HG03064 (cell line): ENCODE measurements around the gene NPAS3.

Source experiments
- ATAC-seq: cut with Tn5 transposase; IDR thresholded peaks from one replicate; pipeline ENCODE4 v1.9.1; 2021; ENCODE audit warnings: low read depth; ENCODE audit not compliant: unreplicated experiment

NPAS3 gene

GRCh38 chr14:33679461-33680225 is 741.0 kb downstream of the NPAS3 start:
- ATAC-seq, result no peak

GRCh38 chr14:33680873-33681272 is 742.2 kb downstream of the NPAS3 start:
- no peak for ATAC-seq

DNA sequence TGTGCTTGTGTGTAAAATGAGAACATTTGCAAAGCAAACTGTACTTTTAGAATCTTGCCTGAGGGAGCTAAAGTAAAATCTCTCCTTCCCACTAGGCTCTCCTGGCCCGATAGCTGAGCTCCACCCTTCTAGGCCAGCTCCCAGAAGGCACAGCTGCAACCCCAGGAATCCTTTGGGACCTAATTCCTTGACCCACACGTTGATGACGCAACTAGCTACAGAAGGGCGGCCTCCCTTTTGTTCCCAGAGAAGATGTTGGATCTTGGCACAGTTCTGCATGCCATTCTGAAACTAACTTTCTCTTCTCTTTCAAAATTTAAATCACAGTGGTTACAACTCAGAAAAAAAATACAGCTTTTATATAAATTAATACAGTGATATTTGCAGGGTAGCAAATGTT is 744.1 kb downstream of the NPAS3 start:
- no peak for ATAC-seq

DNA sequence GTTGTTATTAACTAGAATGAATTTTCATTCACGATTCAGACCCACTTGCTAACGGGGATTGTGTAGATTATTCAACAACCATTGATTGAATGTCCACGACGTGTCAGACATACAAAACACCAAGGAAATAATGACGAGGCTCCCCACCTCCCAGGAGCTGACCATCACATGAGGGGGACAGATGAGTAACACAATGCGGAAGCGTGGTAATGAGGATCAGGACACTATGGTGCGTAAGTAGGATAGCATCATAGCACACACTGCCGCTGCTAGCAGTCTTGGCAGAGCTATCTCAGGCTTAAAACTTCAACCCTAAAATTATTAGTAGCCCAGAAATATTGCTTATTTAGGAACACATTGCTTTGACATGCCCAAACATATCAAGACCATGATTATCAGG is 746.3 kb downstream of the NPAS3 start:
- no peak for ATAC-seq

DNA sequence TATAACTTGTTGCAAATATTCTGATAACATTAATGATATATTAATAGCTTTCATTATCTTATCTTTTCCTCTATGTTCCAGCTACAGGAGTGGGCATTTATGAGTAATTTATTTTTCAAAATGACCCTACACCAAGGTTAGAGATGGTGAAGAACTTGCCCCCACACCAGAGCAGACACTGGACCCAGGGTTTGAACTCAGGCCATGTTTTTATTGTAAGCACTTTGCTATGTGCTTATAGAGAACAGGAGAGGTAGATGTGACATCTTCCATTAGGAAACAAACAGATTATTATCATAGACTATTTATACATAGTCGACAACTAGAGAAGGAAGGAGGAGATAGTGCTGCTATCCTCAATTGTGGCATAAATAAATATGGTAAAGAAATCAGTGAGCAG is 747.0 kb downstream of the NPAS3 start:
- no peak for ATAC-seq

GRCh38 chr14:33686218-33686617 is 747.5 kb downstream of the NPAS3 start:
- ATAC-seq, result no peak

DNA sequence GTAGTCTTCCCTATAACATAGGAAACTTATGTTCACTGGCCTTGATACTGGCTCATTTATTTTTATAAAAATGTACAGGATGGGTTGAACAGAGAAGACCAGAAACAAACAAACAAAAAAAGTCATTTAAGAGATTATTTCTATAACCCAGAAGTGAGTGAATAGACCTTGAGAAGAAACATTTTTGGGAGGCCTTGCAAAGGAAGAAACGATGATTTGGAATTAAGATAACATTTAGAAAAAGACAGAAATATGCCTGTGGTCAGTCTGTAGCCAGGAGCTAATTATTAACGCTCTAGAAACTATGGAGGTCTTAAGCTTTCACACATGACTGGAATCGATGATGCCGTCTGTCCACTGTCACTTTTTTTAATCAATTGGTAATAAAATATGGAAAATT is 748.2 kb downstream of the NPAS3 start:
- ATAC-seq, result no peak

DNA sequence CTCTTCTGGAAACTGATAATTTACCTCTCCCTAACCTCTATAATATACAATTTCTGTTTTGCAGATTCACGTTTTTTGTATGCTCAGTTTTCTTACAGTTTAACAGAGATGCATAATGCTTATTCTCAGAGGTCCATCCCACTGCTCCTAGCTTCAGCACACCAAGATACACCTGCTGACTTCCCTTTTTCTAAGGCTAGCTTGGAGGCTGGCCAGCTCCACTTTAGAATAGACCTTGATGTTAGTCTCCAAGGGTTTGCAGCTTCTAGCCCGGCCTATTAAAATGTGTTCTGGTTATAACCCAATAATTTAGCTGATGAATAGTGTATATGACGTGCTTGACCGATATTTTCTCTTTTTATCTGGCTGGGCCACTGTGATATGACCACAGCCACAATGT is 751.0 kb downstream of the NPAS3 start:
- no peak for ATAC-seq

GRCh38 chr14:33691907-33692306 is 753.2 kb downstream of the NPAS3 start:
- no peak for ATAC-seq

DNA sequence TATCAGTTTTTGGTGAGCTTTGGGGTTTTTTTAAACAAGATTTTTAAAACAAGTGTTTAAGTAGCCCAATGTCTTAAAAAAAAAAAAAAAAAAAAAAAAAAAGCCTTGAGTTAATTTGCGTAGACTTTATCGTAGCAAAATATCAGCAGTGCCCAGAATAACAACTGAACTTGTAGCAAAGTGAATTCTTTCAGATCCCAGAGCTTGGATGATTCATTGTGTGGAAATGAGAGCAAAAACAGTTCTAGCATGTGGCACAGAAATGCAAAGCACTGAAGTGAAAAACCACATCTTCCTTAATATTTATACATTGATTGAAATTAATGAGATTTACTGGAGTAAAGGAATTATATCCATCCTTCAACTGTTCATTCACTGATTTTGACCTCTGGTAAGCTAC is 754.1 kb downstream of the NPAS3 start:
- no peak for ATAC-seq

- ATAC-seq, result no peak
These were observed 754.6 kb downstream of the NPAS3 start for GRCh38 chr14:33693237-33693636.

DNA sequence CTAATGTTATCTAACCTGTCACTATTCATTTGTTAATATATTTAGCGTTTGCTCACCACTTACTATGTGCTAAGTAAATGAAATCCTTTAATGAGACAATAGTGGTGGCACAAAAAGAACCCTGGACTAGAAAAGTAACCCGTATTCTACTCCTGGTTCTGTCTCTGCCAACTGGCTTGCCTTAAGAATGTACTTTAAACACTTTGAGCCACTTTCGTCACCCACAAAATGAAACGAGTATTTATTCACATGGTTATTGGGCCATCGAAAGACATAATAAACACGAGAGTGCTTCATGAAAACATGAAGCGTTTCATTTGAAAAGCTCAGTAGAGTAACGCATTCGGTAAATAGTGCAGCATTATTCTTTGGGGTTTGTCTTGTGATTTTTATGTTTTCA is 757.5 kb downstream of the NPAS3 start:
- ATAC-seq, result no peak

DNA sequence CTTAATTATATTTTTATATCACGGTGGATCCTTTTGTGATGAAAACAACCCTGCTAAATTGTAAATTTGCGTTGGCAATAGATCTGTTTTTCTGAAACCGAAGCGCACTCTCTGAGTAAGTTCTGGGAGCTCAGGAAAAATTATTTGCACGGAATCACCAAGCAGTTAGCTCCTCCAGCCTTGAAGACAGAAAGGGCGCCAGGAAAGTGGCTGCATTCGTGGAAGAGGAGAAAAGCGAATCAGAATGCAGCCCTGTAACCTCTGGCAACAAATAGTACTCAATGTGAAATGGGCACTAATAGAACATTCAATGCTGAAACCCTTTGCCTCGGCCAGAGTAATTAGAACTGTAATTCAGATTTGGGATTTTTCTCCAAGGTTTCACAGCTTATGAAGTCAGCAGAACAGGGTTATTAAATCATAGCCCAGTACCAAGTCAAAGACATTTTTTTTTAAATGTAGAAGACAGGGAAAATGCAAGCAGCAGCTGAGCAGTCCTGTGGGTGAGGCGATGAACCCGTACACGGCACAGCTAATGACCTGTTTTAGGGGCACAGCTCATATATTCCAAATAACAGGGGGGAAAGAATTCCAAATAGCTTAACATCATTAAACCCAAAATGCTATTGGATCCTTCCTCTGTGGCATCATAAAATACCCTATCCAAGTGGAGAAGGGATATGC is 760.8 kb downstream of the NPAS3 start:
- no peak for ATAC-seq

DNA sequence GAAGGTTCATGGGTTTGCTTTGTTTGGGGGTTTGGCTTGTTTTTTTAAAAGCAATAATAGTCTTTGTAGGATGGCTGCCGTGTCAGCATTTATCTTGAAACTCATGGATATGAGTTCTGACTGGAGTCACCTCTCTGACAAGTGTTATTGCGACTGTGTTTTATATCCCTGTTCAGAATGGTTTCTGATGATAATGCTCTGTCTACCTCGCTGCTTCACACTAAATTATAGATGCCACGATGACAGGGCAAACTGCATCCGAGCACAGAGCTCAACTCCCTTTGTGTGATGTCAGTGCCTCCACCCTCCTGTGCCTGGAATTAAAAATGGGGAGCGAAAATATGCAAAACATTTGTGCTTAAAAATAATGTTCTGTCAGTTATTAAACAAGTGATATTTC is 761.4 kb downstream of the NPAS3 start:
- ATAC-seq, result no peak

DNA sequence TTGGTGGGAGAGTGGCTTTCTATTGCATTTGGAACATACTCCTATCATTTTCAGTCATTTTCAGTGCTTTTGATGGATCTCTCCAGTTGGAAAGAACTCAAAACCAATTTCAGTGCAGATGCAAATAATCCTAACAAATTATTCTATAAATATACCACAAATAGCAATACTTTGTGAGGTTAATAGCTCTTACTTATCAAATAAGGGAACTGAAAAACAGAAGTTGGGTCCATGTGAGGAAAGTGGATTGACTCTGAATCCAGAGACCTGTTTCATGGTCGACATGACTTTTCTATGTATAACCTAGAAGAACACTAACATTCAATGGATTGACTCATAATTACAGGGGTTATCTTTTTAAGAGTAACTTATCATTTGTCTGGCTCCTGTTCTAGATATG is 763.6 kb downstream of the NPAS3 start:
- no peak for ATAC-seq

DNA sequence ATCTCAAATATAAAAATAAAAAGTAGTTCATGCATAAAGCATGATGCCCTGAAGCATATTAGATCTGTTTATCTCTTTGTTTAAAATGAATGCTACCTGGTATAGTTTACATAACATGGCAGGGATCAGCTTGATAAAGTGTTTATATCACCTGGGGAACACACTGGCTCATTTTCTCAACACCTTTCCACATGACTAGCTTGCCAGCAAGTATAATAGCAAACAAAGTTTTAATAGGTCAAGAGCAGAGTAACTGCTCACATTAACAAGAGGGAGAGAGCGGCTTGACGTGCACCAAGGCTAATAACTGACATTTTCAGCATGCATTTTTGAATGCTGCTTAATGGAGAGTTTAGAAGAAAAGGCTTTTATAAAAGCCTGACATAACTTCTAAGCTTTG is 765.8 kb downstream of the NPAS3 start:
- no peak for ATAC-seq

GRCh38 chr14:33705490-33705889 is 766.8 kb downstream of the NPAS3 start:
- no peak for ATAC-seq

DNA sequence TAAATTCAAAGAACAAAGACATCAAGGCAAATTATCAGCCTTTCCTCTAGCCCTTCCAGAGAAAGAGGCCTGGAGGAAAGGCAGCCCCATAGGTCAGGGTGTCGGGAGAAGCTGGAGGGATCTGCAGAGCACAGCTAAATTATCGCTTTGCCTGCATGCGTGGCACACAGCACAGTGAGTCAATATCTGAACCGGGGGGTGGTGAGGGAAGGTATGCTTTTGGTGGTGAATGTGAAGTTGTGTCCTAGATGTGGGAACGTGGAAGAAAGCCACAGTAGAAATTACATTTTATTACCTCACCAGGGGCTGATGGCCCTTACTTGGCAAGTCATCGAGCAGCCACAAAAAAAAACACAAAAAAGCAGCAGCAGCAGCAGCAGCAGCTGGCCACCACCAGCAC is 769.0 kb downstream of the NPAS3 start:
- no peak for ATAC-seq

GRCh38 chr14:33709283-33709682 is 770.6 kb downstream of the NPAS3 start:
- ATAC-seq, result no peak

DNA sequence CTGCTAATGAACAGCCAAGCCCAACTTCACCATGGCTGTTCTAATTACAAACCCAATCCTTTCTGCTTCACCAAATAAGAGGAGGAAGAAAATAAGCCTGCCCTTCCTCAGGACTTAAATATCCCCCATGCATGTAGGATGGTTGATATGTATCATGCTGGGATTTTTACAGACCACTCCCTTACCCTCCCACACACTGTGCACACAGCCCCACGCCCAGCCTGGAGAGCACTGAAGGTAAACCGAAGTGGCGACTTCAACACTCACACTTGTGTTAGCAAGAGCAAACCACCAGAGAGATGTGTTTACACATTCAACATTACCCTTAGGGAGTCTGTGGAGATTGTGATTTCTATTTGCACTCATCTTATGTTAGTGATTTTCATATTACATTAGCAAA is 771.0 kb downstream of the NPAS3 start:
- ATAC-seq, result no peak

DNA sequence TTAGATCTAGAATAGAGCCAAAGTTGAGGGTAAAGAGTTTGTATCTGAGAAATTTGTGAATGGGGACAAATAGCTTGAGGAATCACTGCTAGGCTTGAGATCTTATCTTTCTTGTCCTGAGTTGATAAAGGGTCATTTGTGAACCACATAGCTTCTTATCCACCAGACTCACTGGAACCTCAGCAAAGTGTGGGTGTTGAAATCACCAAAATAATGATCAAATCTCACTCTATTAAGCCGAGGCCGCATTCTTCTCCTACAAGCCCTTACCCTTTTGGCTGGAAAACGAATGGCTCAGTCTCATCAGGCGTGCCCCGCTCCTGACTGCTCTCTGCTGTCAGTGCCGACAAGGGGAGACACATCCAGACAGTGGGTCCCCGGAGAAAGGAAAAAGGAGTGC is 771.6 kb downstream of the NPAS3 start:
- no peak for ATAC-seq

DNA sequence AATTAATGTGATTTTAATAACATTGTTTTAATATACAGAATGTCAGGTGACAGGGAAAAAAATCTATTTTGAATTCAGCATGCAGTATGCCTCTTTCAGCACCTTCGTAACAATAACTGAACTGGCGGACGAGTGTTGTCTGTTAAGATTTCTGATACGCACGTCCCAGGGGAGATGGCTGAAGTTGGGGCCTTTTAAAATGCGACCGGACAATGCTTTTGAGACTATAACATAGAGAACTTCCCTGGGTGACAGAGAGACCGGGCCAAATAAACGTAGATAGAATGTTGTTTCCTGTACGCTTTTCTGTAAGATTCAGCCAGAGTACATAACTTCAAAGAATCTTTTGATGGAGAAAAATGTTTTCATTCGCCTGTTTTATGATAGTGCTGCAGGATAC is 772.5 kb downstream of the NPAS3 start:
- ATAC-seq, result no peak
